ENCODE measurements around the gene EFNB1.

Gene EFNB1

GRCh38 chrX:68881911-68882310 is 53.1 kb downstream of the EFNB1 start:
- no peak overlapping the region for H3K4me3 ChIP-seq (replicated peaks; ENCODE audit: low read depth, low read length)
- H3K36me3 ChIP-seq (ENCODE audit: control insufficient read depth, insufficient read depth, low read length): no peaks in the 10 kb centered on the region
- no peaks in the 10 kb centered on the region; the same call in 1 of the 2 replicates for H3K27me3 ChIP-seq (replicated peaks; ENCODE audit: control insufficient read depth, insufficient read depth, low read length)
- no peak for TF ChIP-seq CTCF (IDR thresholded peaks at IDR 0.05; ENCODE audit: insufficient read depth, low read length, poor library complexity, severe bottlenecking)
- no peak for DNase-seq (ENCODE audit: extremely low read depth, insufficient read length)

GRCh38 chrX:68883800-68884199 is 55.0 kb downstream of the EFNB1 start:
- no peak for TF ChIP-seq CTCF (IDR thresholded peaks at IDR 0.05; ENCODE audit: insufficient read depth, low read length, poor library complexity, severe bottlenecking)
- no peak for DNase-seq (ENCODE audit: extremely low read depth, insufficient read length)
- H3K36me3 ChIP-seq (ENCODE audit: control insufficient read depth, insufficient read depth, low read length): no peaks in the 10 kb centered on the region
- no peak overlapping the region for H3K4me3 ChIP-seq (replicated peaks; ENCODE audit: low read depth, low read length)
- no peaks in the 10 kb centered on the region; the same call in 1 of the 2 replicates for H3K27me3 ChIP-seq (replicated peaks; ENCODE audit: control insufficient read depth, insufficient read depth, low read length)

GRCh38 chrX:68889249-68889648 is 60.4 kb downstream of the EFNB1 start:
- H3K36me3 ChIP-seq (ENCODE audit: control insufficient read depth, insufficient read depth, low read length): no peaks in the 10 kb centered on the region
- no peak for TF ChIP-seq CTCF (IDR thresholded peaks at IDR 0.05; ENCODE audit: insufficient read depth, low read length, poor library complexity, severe bottlenecking)
- H3K4me3 ChIP-seq (replicated peaks; ENCODE audit: low read depth, low read length): no peak overlapping the region
- H3K27me3 ChIP-seq (replicated peaks; ENCODE audit: control insufficient read depth, insufficient read depth, low read length): no peaks in the 10 kb centered on the region; the same call in 1 of the 2 replicates
- no peak for DNase-seq (ENCODE audit: extremely low read depth, insufficient read length)

Measured in GM06990 (cell line).